HL-60 (cell line): ENCODE results near the gene ATG3.

ENCODE experiments used
- CTCF ChIP-seq: IDR thresholded peaks from one replicate; pipeline ENCODE4 v1.5.1; 2011; ENCODE audit warnings: low read length, control low read depth, inconsistent platforms; ENCODE audit not compliant: insufficient read depth
- GABPA ChIP-seq: IDR thresholded peaks from 2 replicates; pipeline ENCODE4 v1.6.1; 2012; ENCODE audit warnings: low read depth
- POLR2AphosphoS5 ChIP-seq: IDR thresholded peaks from 2 replicates; pipeline ENCODE4 v1.6.1; 2012; ENCODE audit warnings: low read depth
- REST ChIP-seq: IDR thresholded peaks from 2 replicates; pipeline ENCODE4 v1.6.1; 2012; ENCODE audit warnings: low read depth; ENCODE audit not compliant: insufficient replicate concordance

GRCh38 chr3:112610121-112610520 is 48.4 kb upstream of the ATG3 start:
- TF ChIP-seq POLR2AphosphoS5 (no peak), CTCF (no peak), REST (no peak), GABPA (no peak)
